ENCODE data around the gene MOB3C.

MOB3C gene

DNA sequence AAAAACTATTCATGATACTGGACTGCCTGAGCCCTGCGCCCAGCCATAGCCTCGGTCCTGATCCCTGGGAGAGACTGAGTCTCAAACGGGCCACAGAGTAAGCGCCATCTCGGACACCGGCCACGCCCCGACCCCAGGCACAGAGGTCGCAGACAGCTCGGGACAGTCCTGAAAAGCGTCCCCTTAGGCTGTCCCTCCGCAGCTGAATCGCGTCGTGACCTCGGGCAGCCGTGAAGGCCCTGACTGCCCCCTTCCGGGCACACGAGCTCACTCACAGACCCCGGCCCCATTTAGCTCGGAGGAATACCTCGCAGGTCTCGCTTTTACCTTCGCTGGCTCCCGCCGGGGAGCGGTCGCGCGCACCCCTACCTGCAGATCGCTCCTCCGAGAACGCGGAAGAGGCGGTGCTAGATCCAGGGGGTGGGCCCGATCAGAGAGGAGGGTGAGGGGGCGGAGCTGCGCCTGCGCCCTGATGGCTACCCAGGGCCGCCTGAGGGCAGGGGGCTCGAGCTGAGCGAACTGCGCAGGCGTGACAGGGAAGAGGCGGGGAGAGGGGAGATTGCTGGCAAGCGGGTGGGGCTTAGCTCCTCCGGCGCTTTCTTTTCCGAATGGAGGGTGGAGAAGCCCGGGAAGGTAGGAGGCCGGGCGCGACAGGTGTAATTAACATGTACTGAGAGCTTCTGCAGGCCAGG is 12.6 kb downstream of the MOB3C start, which contains the start of gene MKNK1:
Gene MKNK1, minus strand, starts transcription at position 411 of the 692 bp plus-strand sequence. CDS start 20,941 bp downstream, outside the sequence.
- DNase-seq, result peak; percentile 77 to 85

DNA sequence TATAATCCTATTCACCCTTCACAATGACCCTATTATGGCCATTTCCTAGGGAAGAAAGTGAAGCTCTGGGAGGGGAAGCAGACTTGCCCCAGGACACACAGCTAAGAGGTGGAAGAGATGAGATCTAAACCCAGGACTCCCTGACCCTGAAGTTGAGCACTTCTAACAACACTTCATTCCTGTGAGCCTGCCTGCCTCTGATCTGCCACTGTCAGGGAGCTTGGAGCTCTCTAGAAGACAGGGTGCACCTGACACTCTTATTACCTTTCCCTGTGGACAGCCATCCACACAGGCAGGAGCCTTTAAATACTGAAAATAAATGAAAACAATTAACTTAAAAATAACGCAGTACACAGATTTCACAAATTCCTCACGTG is 13.1 kb downstream of the MOB3C start:
- DNase-seq, result no peak

DNA sequence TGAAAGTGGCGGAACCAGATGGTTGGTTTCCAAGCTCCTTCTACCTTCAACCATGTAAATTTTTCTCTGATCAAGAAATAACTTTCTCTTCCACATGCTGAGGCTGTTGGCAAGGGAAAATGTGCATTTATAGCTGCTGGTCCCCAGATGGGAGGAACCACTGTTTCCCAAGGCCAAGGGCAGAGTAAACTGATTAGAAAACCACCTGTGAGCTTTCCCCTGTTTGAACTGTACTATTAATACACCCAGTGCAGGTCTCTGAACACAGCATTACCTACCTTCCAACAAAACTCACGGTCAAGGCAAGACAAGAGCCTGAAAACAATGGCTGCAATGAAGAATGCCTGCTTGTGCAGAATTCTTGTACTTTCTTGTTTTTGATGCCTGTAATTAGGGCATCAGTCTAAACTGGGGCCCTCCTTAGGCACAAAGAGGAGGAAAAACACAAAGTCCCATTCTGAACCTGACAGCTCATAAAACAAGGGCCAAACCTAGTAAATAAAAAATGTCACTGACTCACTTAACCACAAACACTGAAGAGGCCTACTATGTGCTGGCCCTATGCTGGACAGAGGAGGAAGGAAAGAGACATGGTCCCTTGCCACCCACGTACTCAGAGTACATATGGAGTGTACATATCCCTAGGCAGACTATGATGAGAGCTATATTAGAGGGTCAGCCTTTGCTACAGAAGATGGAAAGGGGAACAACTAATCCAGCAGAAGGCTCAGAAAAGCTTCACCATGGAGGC is 15.2 kb downstream of the MOB3C start:
- DNase-seq, result no peak

DNA sequence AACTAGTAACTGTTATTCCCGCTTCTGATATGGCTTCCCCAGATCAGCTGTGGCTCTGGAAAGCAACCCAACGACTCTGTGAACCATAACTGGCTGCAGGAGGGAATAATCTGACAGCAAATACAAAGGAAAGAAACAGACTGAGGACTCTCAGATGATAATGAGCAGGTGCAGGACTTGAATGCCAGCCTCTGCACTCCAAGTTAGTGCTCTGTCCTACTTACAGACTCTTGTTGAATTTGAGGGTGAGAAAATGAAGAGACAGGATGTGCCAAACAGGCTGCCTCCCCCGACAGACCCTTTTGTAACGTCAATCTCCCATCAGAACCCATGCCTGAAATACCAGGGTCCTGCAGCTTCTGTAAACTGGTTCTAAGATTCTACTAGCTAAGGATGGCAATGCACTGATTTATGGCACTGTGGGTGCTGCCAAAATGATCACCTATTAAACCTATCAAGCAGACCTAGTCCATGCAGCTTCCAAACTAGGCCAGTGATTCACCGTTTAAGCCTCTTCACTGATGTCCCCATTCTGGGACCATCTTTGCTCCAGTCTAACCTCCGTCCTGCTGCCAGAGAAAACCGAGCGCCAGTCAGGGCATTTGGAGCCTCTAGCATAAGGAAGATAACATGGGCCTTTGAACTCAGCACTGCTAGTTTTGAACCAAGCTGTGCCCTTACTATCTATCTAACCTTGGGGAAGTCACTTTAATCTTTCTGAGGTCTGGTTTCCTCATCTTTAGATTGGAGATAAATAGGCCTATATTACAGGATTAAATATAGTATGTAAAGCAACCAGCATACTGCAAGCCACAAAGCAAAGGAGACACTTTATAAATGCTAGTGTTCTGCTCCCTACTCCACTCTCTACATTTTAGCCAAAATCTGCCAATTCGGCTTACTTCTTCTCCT is 17.3 kb downstream of the MOB3C start:
- DNase-seq, result no peak

DNA sequence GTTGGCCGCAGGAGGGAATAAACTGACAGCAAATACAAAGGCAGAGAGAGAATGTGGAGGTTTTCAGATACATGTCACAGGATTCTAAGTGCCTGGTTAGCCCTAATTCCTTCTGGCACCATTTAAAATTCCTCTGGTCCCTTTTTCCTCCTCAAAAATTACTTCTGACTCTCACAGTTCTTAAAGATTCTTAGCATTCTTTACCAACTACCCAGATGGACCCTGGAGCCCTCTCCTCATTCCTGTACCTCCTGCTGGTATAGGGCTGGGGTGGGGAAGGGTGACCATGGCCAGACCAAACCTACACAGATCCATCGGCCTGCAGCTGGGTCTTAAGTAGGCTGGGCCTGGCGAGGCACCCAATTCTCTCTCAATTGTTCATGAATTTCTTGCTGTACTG is 19.8 kb downstream of the MOB3C start:
- no peak for DNase-seq

DNA sequence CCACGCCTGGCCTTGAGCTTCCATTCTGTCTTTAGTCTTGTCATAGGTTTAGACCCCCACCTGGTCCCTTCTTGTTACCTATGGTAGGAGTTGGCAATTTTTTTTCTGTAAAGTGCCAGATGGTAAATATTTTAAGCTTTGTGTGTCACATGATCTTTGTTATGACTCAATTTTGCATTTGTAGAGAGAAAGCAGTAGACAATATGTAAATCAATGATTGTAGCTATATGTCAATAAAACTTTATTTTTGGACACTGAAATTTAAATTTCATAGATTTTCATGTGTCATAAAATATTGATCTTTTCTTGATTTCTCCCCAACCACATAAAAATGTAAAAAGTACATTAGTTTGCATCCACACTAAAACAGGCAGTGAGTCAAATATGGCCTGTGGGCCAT is 20.6 kb downstream of the MOB3C start:
- no peak for DNase-seq

DNA sequence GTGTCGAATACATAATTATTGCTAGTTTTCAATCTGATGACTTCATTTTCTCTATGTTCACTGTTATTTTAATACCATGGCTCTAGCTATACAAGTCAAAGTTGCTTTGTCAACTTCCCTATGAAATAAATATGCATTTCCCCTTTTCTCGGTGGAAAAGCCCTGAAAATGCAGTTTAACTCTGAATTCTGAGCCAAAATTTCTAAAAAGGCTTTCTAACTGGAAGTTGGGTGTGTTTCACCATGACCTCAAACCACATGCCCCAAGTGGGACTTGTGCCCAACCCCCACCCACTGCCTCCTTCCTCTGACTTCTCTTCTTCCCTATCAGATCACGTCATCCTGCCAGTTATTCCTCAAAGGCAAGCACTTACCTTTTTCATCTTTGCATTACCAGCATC is 21.5 kb downstream of the MOB3C start:
- no peak for DNase-seq

DNA sequence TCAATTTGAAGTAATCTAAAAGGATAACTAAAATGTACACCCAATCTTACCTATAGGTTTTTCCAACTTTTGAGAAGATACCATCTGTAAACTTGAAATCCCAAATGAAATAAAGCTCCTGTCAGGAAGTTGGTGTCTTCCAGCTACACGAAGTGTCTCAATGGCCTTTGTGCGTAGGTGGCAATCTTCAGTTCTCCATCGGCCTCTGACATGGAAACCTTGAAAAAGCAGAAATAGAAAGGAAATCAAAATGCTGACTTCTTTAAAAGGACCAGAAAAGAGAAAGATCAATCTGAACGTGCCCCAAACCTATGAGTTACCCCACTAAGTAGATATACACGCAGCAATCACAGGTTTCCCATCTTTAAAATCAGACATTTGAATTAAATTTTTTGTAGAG is 22.5 kb downstream of the MOB3C start:
- no peak for DNase-seq

DNA sequence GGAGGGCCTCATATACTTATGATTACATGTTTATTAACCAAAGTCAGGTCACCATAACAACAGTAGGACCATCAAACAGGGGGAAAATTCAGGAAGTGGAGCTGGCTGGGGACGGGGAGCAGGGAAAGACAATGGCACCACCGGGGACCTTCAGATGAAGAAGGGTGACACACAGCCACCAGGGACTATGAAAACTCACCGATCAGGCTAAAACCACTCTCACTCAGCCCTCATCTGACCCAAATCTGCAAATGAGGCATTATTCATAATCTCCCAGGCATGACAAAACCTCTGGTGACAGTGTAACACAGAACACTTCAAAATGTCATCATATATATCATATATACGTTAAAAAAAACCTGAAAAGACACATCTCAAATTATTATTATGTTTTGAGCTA is 23.8 kb downstream of the MOB3C start:
- no peak for DNase-seq

DNA sequence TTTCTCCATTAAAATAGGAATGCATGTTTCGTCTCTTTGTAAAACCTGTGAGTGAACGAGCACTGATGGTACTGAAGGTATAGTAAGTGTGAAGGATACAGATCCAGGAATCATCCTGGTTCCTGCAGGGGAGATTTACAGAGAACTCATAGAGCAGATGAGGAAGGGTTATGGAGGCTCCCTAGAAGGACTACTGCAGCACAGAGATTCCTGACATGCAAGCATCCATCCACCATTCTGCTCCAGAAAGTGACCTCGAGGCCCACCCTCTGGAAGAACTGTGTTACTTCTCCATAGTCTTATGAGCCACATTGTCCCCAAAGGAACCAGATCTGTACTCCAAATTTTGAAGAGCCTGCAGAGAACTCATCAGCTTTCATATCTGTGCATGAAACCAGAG is 27.1 kb downstream of the MOB3C start:
- DNase-seq, result no peak

DNA sequence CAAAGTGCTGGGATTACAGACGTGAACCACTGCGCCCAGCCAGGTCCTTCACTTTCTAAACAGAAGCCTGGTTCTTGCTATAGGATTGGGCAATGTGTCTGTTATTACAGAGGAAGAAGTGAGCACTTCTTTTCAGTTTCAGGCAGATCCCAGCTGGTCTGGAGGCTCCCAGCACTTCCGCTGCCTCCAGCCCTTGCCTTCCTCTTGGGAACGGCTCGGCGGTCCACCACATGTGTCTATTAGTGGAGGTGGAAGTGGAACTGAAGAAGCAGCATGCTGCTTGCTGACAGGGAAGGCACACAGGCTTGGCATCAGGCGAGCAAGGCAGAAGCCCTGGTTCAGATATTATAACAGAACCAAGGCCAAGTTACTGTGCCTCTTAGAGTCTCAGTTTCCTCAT is 29.5 kb downstream of the MOB3C start:
- DNase-seq, result no peak

DNA sequence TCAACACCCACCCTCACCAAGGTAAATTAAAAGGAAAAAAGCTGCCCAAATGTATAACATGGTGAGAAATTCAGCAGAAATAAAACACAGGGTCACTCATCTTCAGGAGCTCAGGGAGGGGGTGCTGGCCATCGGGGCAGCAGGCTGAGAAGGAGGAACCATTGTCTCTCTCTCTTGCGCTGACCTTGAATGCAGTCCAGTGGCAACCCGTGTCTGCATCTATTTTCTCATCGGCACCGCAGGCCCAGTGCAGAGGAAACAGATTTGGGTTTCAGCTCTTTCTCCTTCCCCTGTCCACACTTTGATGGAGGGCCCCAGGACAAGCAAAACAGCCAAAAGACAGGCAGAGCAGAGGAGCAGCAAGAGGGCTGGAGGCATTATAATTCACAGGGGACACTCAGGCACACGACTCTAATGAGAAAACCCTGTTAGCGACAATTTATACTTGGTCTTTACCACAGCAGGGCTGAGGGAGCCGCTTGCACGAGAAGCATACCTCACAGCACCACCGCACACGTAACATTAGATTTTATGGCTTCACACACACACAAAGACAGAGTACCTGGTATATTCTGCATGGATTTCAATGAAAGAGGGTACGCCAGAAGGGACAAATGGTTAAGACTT is 31.2 kb downstream of the MOB3C start:
- no peak for DNase-seq

DNA sequence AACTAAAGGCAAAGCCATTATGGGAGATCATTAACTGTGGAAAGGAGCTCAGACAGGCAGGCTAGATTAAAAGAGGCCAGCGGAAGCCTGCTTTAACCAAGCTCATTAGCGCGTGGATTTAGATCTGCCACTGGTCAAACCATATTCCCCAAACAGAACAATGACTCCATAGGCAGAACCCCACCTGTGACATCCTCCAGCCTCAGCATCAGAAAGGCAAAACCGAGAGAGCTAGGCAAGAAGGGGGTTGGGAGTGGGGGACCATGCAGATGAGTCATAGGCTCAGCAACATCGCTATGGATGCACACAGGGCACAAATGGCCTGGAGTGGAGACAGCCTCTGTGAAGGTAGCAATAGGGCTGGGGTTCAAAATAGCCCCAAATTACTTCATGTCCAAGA is 33.1 kb downstream of the MOB3C start:
- DNase-seq, result no peak

DNA sequence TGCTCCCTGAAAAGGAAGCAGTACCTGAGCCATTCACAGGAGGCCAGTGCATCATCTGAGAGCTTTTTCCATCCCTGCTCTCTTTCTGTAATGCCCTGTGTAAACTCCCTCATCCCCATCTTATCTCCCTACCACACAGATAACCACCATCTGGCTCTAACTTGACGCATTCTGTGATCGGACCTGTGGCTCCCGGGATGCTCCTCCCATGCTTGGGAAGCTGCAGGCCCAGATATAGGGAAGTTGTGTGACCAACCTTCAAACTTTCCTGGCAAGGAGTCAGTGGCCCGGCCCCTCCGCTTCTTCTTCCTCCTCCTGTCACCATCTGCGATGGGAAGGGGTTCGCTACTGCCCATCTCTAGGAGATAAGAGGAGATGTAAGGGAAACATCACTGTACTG is 33.6 kb downstream of the MOB3C start:
- no peak for DNase-seq

DNA sequence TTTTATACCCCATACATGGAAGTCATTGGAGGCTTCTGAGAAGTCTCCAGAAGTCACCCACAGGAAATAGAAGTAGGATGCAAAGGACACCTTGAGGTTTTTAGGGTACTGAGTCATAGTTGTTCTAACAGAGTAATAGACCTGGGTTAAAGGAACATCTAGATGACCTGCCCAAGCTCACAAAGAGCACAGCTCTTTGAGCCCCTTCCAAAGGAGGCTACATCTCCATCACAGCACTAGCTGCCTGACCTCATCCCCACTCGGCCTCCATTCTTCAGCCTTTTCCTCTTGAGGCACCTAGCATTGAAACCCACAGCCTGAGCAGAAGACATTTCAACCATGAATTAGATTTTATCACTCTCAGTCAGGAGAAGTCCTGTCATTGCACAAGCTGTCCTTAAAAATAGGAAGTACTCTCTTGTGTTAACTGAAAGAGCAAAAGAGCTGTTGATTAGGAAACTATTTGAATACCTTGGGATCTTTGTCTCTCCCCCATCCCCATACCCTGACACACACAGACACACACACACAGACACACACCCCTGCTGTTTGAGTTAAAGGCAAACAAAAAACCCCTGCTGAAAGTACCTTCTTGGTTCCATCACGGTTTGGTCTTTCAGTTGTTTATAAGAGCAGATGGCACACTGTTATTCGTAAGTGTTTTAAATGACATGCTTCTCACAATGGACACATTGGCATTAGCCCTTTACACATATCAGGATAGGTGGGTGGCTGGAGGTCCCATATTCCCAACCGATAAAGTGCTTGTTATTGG is 34.7 kb downstream of the MOB3C start:
- DNase-seq, result no peak

DNA sequence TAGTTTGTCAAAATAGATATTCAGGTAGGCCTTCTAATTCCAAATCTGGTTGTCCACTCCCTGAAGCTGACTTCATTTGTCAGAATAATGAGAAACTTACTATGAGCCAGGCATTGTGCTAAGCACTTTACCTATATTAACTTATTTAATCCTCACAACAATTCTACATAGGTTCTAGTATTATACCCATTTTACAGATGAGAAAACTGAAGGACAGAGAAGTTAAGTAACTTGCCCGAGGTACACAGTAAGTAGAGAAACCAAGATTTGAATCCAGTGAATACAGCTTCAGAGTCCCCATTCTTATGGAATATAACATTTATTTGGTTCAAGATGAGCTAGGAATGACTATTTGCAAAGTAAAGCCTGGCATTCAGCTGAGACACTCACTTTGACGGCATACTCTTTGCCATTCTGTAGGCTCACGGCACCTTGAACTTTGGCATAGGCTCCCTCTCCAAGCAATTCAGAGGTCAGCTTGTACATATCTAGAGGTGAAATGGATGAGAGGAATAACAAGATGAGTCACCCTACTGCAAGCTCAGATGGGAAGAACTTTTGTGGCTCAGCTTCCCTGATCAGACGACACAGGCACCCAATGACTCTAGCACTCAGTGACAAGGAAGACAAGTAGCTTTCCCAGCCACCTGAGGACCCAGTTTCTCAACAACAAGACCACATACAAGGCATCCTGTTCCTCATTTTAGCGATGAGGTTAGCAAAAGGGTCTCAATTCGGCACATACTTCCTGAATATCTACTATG is 36.3 kb downstream of the MOB3C start:
- DNase-seq, result no peak

DNA sequence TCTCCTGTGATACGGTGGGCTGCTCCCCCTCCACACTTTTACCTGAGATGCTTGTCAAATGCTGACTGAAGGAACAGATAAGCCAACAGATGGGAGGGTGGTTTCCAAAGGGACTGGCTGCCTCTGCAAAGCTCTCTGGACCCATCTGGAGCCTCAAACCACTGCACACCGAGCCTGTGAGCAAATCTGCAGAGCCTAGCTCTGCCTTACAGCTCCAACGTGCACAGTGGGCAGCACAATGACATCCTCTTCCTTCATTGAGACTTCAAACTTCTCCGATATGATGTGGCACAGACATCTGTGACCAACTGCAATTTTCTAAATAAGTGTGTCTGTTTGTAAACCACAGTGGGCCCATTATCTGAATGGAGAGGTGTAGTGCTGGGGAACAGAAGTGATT is 38.9 kb downstream of the MOB3C start:
- no peak for DNase-seq

DNA sequence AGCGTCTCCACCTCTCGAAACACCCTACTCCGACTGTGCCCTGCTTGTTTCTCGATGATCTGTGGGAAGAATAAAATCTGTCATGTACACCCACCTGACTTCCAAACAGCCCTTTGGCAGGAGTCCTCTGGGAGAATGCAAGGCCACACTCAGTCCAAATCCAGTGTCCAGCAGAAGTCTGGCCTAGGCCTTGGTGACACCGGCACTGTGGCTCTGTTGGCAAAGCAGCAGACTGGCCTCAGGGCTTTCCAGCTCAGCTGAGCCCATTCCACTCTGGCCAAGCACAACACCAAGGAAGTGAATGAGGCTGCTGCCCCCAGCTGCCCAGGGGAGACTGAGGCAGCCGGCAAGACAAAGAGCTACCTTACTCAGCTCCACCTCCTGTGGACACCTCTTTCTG is 40.0 kb downstream of the MOB3C start:
- DNase-seq, result no peak

DNA sequence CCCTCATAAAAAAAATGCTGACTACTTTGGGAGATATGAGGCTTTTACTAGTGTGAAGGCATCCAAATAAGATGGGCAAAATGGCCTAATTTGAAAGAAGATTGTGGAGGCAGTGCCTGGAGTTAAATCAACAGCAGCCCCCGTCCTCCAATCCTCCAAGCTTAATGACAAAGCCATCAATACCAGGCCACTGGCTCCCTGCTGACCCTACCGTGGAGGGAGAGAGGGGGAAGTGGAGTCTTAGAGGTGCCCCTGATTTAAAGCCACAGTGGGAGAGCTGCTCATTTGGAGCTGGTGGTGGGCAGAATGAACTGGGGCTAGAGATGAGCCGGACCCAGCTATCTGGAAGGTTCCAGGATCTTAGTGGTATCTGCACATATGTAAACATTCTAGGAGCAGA is 40.8 kb downstream of the MOB3C start:
- DNase-seq, result no peak

DNA sequence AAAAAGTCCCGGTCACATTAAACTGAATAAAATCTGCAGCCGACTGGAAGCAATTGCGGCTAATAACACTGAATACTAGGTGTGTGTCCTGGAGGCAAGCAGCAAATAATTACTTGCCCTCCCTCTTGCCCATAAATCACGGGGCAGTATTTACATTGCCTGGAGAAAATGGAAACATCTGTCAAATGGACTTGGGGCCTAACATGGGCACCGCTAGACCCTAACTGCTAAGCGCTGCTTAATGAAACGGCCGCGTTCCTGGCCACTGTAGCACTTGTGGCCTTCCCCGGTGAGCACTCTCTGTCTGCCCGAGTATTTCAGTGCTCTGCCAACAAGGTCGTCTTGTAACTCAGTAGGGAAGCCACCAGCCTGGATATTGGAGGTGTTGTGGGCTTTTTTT is 41.3 kb downstream of the MOB3C start:
- no peak for DNase-seq

DNA sequence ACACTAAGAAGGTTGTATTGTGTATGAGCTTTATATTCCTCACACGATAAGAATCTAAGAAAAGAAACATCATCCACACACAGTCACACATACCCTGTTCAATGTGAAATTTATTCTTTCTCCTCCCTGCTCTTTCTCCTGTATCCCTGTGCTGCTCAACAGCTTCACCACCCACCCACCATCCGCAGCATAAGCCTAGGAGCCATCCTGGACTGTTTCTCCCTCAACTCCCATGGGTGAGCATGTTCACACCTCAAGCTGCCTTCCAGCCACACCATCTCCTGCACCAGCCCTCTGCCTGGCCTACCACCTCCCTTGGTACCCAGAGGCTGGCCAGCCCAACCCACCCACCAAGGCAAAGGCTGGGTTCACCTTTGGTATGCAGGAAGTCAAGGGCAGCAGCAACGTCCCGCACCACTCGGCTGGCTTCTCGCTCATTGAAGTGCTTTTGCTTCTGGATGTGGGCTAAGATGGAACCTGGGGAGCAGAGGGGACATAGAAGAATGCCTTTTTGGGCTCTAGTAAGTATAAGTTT is 44.9 kb downstream of the MOB3C start:
- DNase-seq, result no peak

Data from SW 1271 (cell line).